Heart left ventricle (tissue), 16 donors: Measurements from ENCODE around the gene FBXO17. TPM values are rescaled to one million over a fixed set of nuclear protein-coding genes. Genes with fewer than 3 reads are reported as not detected.

Source experiments
- ATAC-seq, 4 donors: fragments of 200-7000 bp; cut with Tn5 transposase; one replicate each; pipeline ENCODE4 v1.9.1; 2020 to 2022; ENCODE audit warnings: moderate library complexity in 4 of 4, mild to moderate bottlenecking in 3 of 4, moderate number of reproducible peaks in 1 of 4
- DNase-seq, 5 donors: peaks; one replicate each; pipeline ENCODE4 v3.0.0-alpha.2; 2020
- H3K27ac ChIP-seq, 12 donors: fragments of 200-600 bp; sonication (generic) in 4 of 12; one replicate each; pipeline versions ENCODE4 v1.5.0 to v1.8.0; 2016 to 2022; ENCODE audit warnings: mild to moderate bottlenecking in 2 of 12
- H3K27me3 ChIP-seq, 9 donors: fragments of 200-600 bp; sonication (generic) in 2 of 9; one replicate each; pipeline versions ENCODE4 v1.5.1 to v1.8.0; 2016 to 2022; ENCODE audit warnings: mild to moderate bottlenecking in 3 of 9
- H3K36me3 ChIP-seq, 9 donors: fragments of 200-600 bp; sonication (generic) in 2 of 9; one replicate each; pipeline versions ENCODE4 v1.5.0 to v1.8.0; 2018 to 2022; ENCODE audit warnings: mild to moderate bottlenecking in 2 of 9
- H3K4me1 ChIP-seq, 12 donors: fragments of 200-600 bp; sonication (generic) in 4 of 12; one replicate each; pipeline versions ENCODE4 v1.5.0 to v1.8.0; 2016 to 2022; ENCODE audit warnings: mild to moderate bottlenecking in 3 of 12
- H3K4me3 ChIP-seq, 12 donors: fragments of 200-600 bp; sonication (generic) in 4 of 12; one replicate each; pipeline versions ENCODE4 v1.5.0 to v1.8.0; 2017 to 2022; ENCODE audit warnings: mild to moderate bottlenecking in 9 of 12, moderate library complexity in 4 of 12
- H3K9me3 ChIP-seq, 12 donors: fragments of 200-600 bp; sonication (generic) in 4 of 12; one replicate each; pipeline versions ENCODE4 v1.5.0 to v1.8.0; 2016 to 2022; ENCODE audit warnings: mild to moderate bottlenecking in 1 of 12
- POLR2A ChIP-seq, 2 donors: fragments of 450-650 bp; IDR thresholded peaks; one replicate each; pipeline ENCODE4 v1.6.1; 2017; ENCODE audit warnings: antibody characterized with exemption in 2 of 2, mild to moderate bottlenecking in 2 of 2, moderate library complexity in 2 of 2
- WGBS, 4 donors: extraction: QIAGEN DNeasy Blood & Tissue Kit in 2 of 4; methylation state at CpG; one replicate each; pipeline versions ENCODE4 v1.1.5 to v1.1.7; 2013 to 2018; 5-methylcytosine and 5-hydroxymethylcytosine counted together
- intact Hi-C, 10 donors: fragments of 100-400 bp; cut with DNase I; formaldehyde crosslinking; loops; one replicate each; pipeline versions ENCODE4 v1.11.1 to v1.14.2; 2022
- polyA plus RNA-seq, 2 donors: library from polyadenylated mRNA; stranded (reverse); fragments of 200-250 nt; gene quantifications; one replicate each; pipeline ENCODE4 v1.2.3, GENCODE V29; 2013
- total RNA-seq, 9 donors: library from RNA; depleted of rRNA in 2 of 9; stranded (reverse); fragments of >200 nt in 2 of 9; fragmentation: NEBNext Ultra II Directional in 3 of 9; extraction: Animal tissue kit (Norgen Biotek cat#: 25700) in 3 of 9; gene quantifications; one replicate each; pipeline versions ENCODE4 v1.1.0 to v1.2.4, GENCODE V29; 2016 to 2023
- TF ChIP-seq, protein P1 (sequence below), 12 donors: fragments of 200-600 bp; sonication (generic) in 4 of 12; IDR thresholded peaks; one replicate each; pipeline versions ENCODE4 v1.5.0 to v1.8.0; 2018 to 2022; ENCODE audit warnings: antibody characterized with exemption in 12 of 12, mild to moderate bottlenecking in 5 of 12
- donor health status: ischemic (EF 13 %, LVEDD 7.1; RV severe dilation, severe dysfunction).
- donor health status: healthy with polysubstance abuse.
- donor health status: DM: no; HTN: yes; CAD: no.
- donor health status: DM: no; HTN: no; CAD: no.
- donor health status: ischemic (EF 25% LVEDD 6.9; RV normal size, moderate dysfunction).
- donor health status: ischemic (EF 25% LVEDD 5.7; RV mildly dilated, moderate dysfunction).
- donor health status: healthy.
- donor health status: DM: yes; HTN: yes; CAD: no.
- donor health status: ischemic (EF 35%, LVEDD 5.7; RV mildly dilated, moderate dysfunction).
- donor health status: nonischemic (EF 11% LVEDD 7.7; RV severe dilation, severe dysfunction).
- donor health status: DM: yes; HTN: yes; CAD: no.
- donor health status: PGD.
- donor health status: ischemic (EF 29% LVEDD 5.4; RV normal size, mild dysfunction).
- donor health status: nonischemic (EF 23%, LVEDD 6.1; RV moderate dilation, normal function).

The FBXO17 gene
- total and polyA plus RNA-seq, 11 donors: 1.2 to 4.9 (median 2.4) TPM

DNA sequence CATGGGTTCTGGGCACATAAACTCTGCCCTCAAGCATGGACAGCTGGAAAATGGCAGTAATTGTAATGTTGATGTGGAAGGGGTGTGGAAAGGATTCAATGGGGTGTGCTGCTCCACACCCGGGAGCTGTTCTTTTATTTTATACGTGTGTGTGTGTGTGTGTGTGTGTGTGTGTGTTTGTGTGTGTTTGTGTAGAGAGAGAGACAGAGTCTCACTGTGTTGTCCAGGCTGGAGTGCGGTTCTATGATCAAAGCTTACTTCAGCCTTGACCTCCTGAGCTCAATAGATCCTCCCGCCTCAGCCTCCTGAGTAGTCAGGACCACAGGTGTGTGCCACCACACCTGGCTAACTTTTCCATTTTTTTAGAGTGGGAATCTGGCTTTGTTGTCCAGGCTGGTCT is 42.0 kb downstream of the FBXO17 start:
- Histone ChIP-seq H3K27me3 (no peaks in the 10 kb centered on the region), H3K4me1 (peaks cover 4 to 43% (median 23%) of the 10 kb centered on the region in 12 donors), H3K9me3 (peaks cover 0 to 11% (median 0%) of the 10 kb centered on the region in 12 donors), H3K36me3 (peaks cover 0 to 15% (median 11%) of the 10 kb centered on the region in 9 donors), H3K27ac (no peak overlapping the region), H3K4me3 (no peak overlapping the region)
- TF ChIP-seq POLR2A (IDR thresholded peaks at IDR 0.05): no peak
- TF ChIP-seq, protein P1, sequence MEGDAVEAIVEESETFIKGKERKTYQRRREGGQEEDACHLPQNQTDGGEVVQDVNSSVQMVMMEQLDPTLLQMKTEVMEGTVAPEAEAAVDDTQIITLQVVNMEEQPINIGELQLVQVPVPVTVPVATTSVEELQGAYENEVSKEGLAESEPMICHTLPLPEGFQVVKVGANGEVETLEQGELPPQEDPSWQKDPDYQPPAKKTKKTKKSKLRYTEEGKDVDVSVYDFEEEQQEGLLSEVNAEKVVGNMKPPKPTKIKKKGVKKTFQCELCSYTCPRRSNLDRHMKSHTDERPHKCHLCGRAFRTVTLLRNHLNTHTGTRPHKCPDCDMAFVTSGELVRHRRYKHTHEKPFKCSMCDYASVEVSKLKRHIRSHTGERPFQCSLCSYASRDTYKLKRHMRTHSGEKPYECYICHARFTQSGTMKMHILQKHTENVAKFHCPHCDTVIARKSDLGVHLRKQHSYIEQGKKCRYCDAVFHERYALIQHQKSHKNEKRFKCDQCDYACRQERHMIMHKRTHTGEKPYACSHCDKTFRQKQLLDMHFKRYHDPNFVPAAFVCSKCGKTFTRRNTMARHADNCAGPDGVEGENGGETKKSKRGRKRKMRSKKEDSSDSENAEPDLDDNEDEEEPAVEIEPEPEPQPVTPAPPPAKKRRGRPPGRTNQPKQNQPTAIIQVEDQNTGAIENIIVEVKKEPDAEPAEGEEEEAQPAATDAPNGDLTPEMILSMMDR (IDR thresholded peaks at IDR 0.05): no peak
- WGBS, 4 donors: 51 to 89% (median 75%) methylated on average over 4 of the region's 4 CpGs
- DNase-seq (peak in 1 of 5 donors; percentile 10), ATAC-seq (no peak)
- intact Hi-C loops: loop anchor here in 9 of 10 donors (5.0 to 10.0 kb wide), 13 partner anchors 81 to 539 kb away; partner anchors contain the start of genes EIF3K (in 3 of the 9), MAP4K1 (in 3 of the 9) and FAM98C (in 2 of the 9)

DNA sequence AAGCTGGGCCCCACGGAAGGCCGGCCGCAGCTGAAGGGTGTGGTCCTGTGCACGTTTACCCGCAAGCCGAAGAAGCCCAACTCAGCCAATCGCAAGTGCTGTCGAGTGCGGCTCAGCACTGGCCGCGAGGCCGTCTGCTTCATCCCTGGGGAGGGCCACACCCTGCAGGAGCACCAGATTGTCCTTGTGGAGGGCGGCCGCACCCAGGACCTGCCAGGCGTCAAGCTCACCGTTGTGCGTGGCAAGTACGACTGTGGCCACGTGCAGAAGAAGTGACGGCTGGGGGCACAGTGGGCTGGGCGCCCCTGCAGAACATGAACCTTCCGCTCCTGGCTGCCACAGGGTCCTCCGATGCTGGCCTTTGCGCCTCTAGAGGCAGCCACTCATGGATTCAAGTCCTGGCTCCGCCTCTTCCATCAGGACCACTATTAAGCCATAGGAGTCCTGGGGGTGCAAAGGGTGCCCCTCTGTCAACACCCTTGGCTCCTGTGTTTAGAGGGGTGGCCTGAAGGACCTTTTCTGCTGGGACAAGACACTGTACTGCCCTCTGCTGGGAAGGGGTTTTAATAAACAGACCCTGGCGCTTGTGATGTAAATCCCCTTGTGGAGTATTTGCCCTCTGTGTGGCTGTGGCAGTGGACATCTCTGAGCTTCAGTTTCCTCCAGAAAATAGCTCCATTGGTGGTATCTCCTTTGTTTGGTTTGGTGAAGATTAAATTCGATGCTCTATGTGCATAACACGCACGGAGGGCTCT is 42.9 kb downstream of the FBXO17 start:
- intact Hi-C loops: loop anchor here in 9 of 10 donors (5.0 to 10.0 kb wide), 13 partner anchors 80 to 538 kb away; partner anchors contain the start of genes EIF3K (in 3 of the 9), MAP4K1 (in 3 of the 9) and FAM98C (in 2 of the 9)

DNA sequence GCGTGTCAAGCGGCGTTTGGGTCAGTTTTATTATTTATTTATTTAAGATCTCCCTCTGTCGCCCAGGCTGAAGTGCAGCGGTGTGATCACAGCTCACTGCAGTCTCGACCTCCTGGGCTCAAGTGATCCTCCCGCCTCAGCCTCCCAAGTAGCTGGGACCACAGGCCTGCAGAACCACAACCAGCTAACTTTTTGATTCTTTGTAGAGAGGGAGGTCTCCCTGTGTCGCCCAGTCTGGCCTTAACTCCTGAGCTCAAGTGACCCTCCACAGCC is 44.1 kb downstream of the FBXO17 start:
- ATAC-seq (no peak), DNase-seq (peak in 1 of 5 donors; percentile 20)
- H3K4me1 ChIP-seq: peaks cover 4 to 43% (median 23%) of the 10 kb centered on the region in 12 donors
- H3K27me3 ChIP-seq: no peaks in the 10 kb centered on the region
- H3K9me3 ChIP-seq: peaks cover 0 to 11% (median 0%) of the 10 kb centered on the region in 12 donors
- intact Hi-C loops: loop anchor here in 9 of 10 donors (2.0 to 10.0 kb wide), 15 partner anchors 31 to 537 kb away; partner anchors contain the start of genes FAM98C (in 5 of the 9), EIF3K (in 3 of the 9) and MAP4K1 (in 3 of the 9)
- peaks cover 0 to 15% (median 11%) of the 10 kb centered on the region in 9 donors for H3K36me3 ChIP-seq
- H3K27ac ChIP-seq: peak overlapping the region in 11 of 12 donors; percentile 69 to 94 (median 90)
- 23 to 34% (median 29%) methylated on average over 8 of the region's 8 CpGs for WGBS, 4 donors
- TF ChIP-seq POLR2A (IDR thresholded peaks at IDR 0.05): no peak
- TF ChIP-seq, protein P1 (IDR thresholded peaks at IDR 0.05): no peak
- H3K4me3 ChIP-seq: peak overlapping the region; percentile 51 to 91 (median 72)

More for the DNA sequence above, 42.9 kb downstream of the FBXO17 start:
- no peak overlapping the region for H3K27ac ChIP-seq
- 88 to 93% (median 91%) methylated on average over 29 of the region's 29 CpGs for WGBS, 4 donors
- no peaks in the 10 kb centered on the region for H3K27me3 ChIP-seq
- H3K4me1 ChIP-seq: peaks cover 4 to 43% (median 23%) of the 10 kb centered on the region in 12 donors
- H3K36me3 ChIP-seq: peaks cover 0 to 15% (median 11%) of the 10 kb centered on the region in 9 donors
- TF ChIP-seq, protein P1 (IDR thresholded peaks at IDR 0.05): peak; percentile 11 to 46 (median 26)
- no peak for TF ChIP-seq POLR2A (IDR thresholded peaks at IDR 0.05)
- ATAC-seq (no peak), DNase-seq (no peak)
- peak overlapping the region in 2 of 12 donors; percentile 66 to 72 for H3K4me3 ChIP-seq
- H3K9me3 ChIP-seq: peaks cover 0 to 11% (median 0%) of the 10 kb centered on the region in 12 donors
